Lower leg skin (tissue), 4 donors: ENCODE results near the gene SAT2. TPM values are rescaled to one million over a fixed set of nuclear protein-coding genes. Genes with fewer than 3 reads are reported as not detected.

ENCODE experiments used
- DNase-seq, 2 donors: peaks; one replicate each; pipeline ENCODE4 v3.0.0-alpha.2; 2019; ENCODE audit warnings: low spot score in 2 of 2
- H3K4me3 ChIP-seq: fragments of 200-600 bp; sonication (generic); 2 replicates; pipeline ENCODE4 v1.5.1; 2017; ENCODE audit warnings: mild to moderate bottlenecking, low read depth; ENCODE audit not compliant: poor library complexity, severe bottlenecking
- POLR2A ChIP-seq, 2 donors: fragments of 450-650 bp; IDR thresholded peaks; one replicate each; pipeline ENCODE4 v1.6.1; 2016 to 2017; ENCODE audit warnings: antibody characterized with exemption in 2 of 2, mild to moderate bottlenecking in 1 of 2, moderate library complexity in 1 of 2
- WGBS, 2 donors: methylation state at CpG; one replicate each; pipeline ENCODE4 v1.1.5; 2018; 5-methylcytosine and 5-hydroxymethylcytosine counted together
- intact Hi-C: fragments of 100-400 bp; cut with DNase I; formaldehyde crosslinking; loops from one replicate; pipeline ENCODE4 v1.15.0; 2023; ENCODE audit warnings: low total_unique reads
- total RNA-seq, 4 donors: library from RNA; depleted of rRNA; stranded (reverse); fragments of >200 nt; gene quantifications; one replicate each; pipeline ENCODE4 v1.1.0, GENCODE V29; 2016
- TF ChIP-seq, protein P1 (sequence below), 3 donors: fragments of 450-650 bp; IDR thresholded peaks; one replicate each; pipeline ENCODE4 v1.5.1; 2016; ENCODE audit warnings: antibody characterized with exemption in 3 of 3, mild to moderate bottlenecking in 3 of 3, moderate library complexity in 2 of 3

SAT2 gene
- total RNA-seq, 4 donors from 2014 or later, result 32.7 to 50.5 (median 43.0) TPM

DNA sequence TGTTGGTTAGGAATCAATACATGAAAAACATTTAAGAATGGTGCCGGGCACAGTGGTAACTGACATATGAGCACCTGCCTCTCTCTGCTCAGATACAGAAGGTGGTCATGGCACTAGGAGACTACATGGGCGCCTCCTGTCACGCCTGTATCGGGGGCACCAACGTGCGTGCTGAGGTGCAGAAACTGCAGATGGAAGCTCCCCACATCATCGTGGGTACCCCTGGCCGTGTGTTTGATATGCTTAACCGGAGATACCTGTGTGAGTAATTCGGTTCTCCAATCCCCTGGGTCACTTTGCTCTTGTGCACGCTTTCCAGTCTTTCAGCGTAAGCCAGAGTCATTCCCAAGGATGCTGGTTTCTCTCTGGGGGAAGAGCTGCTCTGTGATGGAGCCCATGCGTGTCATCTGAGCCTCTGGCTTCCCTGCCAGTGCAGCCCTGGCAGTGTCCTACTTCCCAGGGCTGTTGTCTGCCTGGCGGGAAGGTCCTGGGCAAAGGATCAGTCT lies 51.1 kb downstream of the SAT2 start:
- 84 to 86% methylated on average over 14 of the region's 14 CpGs for WGBS, 2 donors
- no peak for TF ChIP-seq POLR2A (IDR thresholded peaks at IDR 0.05)
- TF ChIP-seq, protein P1, sequence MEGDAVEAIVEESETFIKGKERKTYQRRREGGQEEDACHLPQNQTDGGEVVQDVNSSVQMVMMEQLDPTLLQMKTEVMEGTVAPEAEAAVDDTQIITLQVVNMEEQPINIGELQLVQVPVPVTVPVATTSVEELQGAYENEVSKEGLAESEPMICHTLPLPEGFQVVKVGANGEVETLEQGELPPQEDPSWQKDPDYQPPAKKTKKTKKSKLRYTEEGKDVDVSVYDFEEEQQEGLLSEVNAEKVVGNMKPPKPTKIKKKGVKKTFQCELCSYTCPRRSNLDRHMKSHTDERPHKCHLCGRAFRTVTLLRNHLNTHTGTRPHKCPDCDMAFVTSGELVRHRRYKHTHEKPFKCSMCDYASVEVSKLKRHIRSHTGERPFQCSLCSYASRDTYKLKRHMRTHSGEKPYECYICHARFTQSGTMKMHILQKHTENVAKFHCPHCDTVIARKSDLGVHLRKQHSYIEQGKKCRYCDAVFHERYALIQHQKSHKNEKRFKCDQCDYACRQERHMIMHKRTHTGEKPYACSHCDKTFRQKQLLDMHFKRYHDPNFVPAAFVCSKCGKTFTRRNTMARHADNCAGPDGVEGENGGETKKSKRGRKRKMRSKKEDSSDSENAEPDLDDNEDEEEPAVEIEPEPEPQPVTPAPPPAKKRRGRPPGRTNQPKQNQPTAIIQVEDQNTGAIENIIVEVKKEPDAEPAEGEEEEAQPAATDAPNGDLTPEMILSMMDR (IDR thresholded peaks at IDR 0.05), result no peak
- no peak for DNase-seq
- H3K4me3 ChIP-seq, result no peak overlapping the region
- intact Hi-C loops, result no loop called here

Other genes starting within 250 kb of the SAT2 start
- 10 to 100 TPM; 13.0 to 25.4 (median 19.7) TPM for gene TNK1, start 246.7 kb downstream of the SAT2 start, total RNA-seq
- 10 to 100 TPM; 21.6 to 38.1 (median 24.5) TPM for gene PLSCR3, start 233.3 kb downstream of the SAT2 start, total RNA-seq
- 10 to 100 TPM; 56.1 to 90.8 (median 65.5) TPM for gene TMEM256, start 223.7 kb downstream of the SAT2 start, total RNA-seq
- 1 to 10 TPM; 5.5 to 9.6 (median 6.4) TPM for gene NLGN2, start 220.0 kb downstream of the SAT2 start, total RNA-seq
- gene SPEM1, start 207.5 kb downstream of the SAT2 start, total RNA-seq, result not detected
- gene SPEM2, start 202.2 kb downstream of the SAT2 start, total RNA-seq, result not detected
- gene SPEM3, start 199.0 kb downstream of the SAT2 start, total RNA-seq, result not detected
- 10 to 100 TPM; 15.5 to 23.2 (median 22.1) TPM for gene TMEM102, start 192.4 kb downstream of the SAT2 start, total RNA-seq
- 10 to 100 TPM; 12.5 to 15.0 (median 13.9) TPM for gene FGF11, start 188.3 kb downstream of the SAT2 start, total RNA-seq
- gene CHRNB1, start 182.8 kb downstream of the SAT2 start, total RNA-seq, result 10 to 100 TPM in 3 of 4 donors, 1 to 10 TPM in 1; 7.8 to 16.0 (median 13.6) TPM
- gene ZBTB4, start 148.2 kb downstream of the SAT2 start, total RNA-seq, result 10 to 100 TPM; 40.4 to 52.3 (median 47.7) TPM
- not detected for gene SLC35G6, start 146.4 kb downstream of the SAT2 start, total RNA-seq
- 100 to 1,000 TPM in 3 of 4 donors, 10 to 100 TPM in 1; 93.9 to 120 (median 110) TPM for gene POLR2A, start 143.5 kb downstream of the SAT2 start, total RNA-seq
- 10 to 100 TPM in 3 of 4 donors, 1 to 10 TPM in 1; 9.9 to 31.7 (median 20.9) TPM for gene TNFSF12, start 78.8 kb downstream of the SAT2 start, total RNA-seq
- gene TNFSF13, start 69.1 kb downstream of the SAT2 start, total RNA-seq, result 10 to 100 TPM in 3 of 4 donors, 1 to 10 TPM in 1; 7.6 to 30.6 (median 17.6) TPM
- gene SENP3, start 65.9 kb downstream of the SAT2 start, total RNA-seq, result 10 to 100 TPM; 39.5 to 53.0 (median 48.7) TPM
- gene CD68, start 48.2 kb downstream of the SAT2 start, total RNA-seq, result 10 to 100 TPM; 14.2 to 26.9 (median 16.2) TPM
- gene MPDU1, start 44.0 kb downstream of the SAT2 start, total RNA-seq, result 10 to 100 TPM; 30.4 to 97.7 (median 74.4) TPM
- gene SOX15, start 37.7 kb downstream of the SAT2 start, total RNA-seq, result 100 to 1,000 TPM in 1 of 4 donors, 10 to 100 TPM in 3; 61.9 to 106 (median 77.8) TPM
- 10 to 100 TPM; 32.1 to 35.7 (median 33.9) TPM for gene FXR2, start 12.9 kb downstream of the SAT2 start, total RNA-seq
- not detected for gene SHBG, start 2.3 kb upstream of the SAT2 start, total RNA-seq
- 1 to 10 TPM in 1 of 4 donors, under 1 TPM in 2, not detected in 1; 0.42 to 3.0 (median 0.46) TPM for gene ATP1B2, start 23.1 kb upstream of the SAT2 start, total RNA-seq
- 10 to 100 TPM; 42.8 to 57.3 (median 50.8) TPM for gene TP53, start 59.7 kb upstream of the SAT2 start, total RNA-seq
- 1 to 10 TPM; 1.1 to 5.4 (median 4.5) TPM for gene WRAP53, start 60.7 kb upstream of the SAT2 start, total RNA-seq
- 1 to 10 TPM; 5.4 to 8.5 (median 7.6) TPM for gene EFNB3, start 77.4 kb upstream of the SAT2 start, total RNA-seq
- gene DNAH2, start 89.9 kb upstream of the SAT2 start, total RNA-seq, result under 1 TPM in 3 of 4 donors, not detected in 1; under 0.01 to 0.10 (median 0.05) TPM
- 10 to 100 TPM; 12.5 to 30.9 (median 18.0) TPM for gene KDM6B, start 206.4 kb upstream of the SAT2 start, total RNA-seq
- 1 to 10 TPM in 3 of 4 donors, under 1 TPM in 1; 0.91 to 5.9 (median 3.4) TPM for gene TMEM88, start 227.2 kb upstream of the SAT2 start, total RNA-seq
- gene NAA38, start 229.7 kb upstream of the SAT2 start, total RNA-seq, result 100 to 1,000 TPM in 1 of 4 donors, 10 to 100 TPM in 3; 56.8 to 101 (median 91.3) TPM
- 10 to 100 TPM in 1 of 4 donors, 1 to 10 TPM in 3; 7.0 to 14.1 (median 9.1) TPM for gene CYB5D1, start 230.2 kb upstream of the SAT2 start, total RNA-seq